ENCODE measurements around the gene TDRD9.

DNA sequence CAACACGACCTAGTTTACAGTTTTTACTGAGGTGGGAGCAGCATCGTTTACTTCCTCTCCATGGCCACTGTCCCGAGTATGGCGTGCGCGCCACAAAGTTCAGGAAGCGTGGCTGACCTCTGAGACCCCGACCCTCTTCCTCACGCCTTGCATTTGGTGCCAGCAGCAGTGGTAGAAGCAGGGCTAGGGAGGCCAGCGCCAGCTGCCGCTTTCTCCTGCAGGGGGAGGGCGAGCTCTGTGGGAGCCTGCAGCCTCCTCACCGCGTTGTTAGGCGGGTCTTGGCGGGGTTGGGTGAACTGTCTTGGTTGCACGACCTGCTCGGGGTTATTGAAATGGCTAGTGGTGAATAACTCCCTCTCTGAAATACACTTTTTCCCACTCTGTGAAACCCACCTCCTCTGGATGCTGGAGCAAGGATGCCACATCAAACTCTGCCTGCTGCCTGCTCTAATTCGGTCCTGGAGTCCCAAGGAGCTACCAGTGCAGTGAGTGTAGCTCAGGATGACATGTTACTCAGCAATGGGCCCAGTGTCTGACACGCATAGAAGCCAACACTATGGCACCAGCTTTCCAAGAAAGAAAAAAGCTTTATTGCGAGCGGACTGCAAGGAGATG is 22.3 kb upstream of the TDRD9 start:
- TF ChIP-seq, protein P1, sequence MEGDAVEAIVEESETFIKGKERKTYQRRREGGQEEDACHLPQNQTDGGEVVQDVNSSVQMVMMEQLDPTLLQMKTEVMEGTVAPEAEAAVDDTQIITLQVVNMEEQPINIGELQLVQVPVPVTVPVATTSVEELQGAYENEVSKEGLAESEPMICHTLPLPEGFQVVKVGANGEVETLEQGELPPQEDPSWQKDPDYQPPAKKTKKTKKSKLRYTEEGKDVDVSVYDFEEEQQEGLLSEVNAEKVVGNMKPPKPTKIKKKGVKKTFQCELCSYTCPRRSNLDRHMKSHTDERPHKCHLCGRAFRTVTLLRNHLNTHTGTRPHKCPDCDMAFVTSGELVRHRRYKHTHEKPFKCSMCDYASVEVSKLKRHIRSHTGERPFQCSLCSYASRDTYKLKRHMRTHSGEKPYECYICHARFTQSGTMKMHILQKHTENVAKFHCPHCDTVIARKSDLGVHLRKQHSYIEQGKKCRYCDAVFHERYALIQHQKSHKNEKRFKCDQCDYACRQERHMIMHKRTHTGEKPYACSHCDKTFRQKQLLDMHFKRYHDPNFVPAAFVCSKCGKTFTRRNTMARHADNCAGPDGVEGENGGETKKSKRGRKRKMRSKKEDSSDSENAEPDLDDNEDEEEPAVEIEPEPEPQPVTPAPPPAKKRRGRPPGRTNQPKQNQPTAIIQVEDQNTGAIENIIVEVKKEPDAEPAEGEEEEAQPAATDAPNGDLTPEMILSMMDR (IDR thresholded peaks at IDR 0.05): no peak
- TF ChIP-seq POLR2AphosphoS5 (IDR thresholded peaks at IDR 0.05): no peak

Data from esophagus muscularis mucosa (tissue), 3 donors.